ENCODE results near the gene NRL. TPM values are rescaled to one million over a fixed set of nuclear protein-coding genes. Genes with fewer than 3 reads are reported as not detected.
"Not testable (repeated sequence)": the region's sequence is repeated elsewhere in the genome, so short reads cannot be mapped to it uniquely, and the experiment has no call there.

Gene NRL
- total RNA-seq, 2 donors from 2014 or later = 1.2 to 1.5 TPM

DNA sequence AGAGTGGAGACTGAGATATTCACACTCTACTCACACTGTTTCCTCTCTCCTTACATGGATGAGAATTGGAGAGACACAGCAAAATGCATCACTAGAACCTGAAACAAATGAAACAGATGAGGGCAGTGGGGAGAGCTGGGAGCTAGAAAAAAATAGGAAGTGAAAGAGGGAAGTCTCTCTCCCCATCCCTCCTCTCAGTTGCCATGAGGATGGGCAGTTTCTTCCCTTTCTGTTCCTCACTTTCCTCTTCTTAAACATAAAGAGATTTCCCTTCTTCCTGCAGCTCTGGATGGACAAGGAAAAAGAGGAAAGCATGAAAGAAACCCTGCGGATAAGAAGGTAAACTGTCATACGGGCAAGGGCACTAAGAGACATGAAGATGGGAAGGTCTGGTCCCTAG is 65.7 kb downstream of the NRL start:
- intact Hi-C loops (cut with DNase I, micrococcal nuclease); ATAC-seq: not testable (repeated sequence)

DNA sequence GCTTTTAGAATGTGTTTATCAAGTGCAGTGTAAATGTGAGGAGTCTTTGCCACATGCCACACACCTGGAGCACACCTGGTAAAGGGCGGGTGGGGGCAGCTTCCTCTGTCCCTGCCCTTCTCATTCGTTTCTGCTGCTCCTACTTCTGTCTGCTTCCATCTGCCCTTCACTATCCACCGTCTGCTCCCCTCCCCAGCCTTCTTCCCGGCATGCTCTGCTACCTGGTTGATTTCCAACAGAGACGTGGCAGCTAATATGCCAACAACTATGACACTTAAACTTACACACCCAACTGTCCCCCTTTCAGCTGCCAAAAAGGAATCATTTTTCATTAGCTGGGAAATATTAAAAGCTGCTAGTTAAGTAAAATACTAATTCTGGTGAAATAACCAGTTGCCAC is 72.0 kb downstream of the NRL start:
- DNase-seq (no peak), ATAC-seq (no peak)
- intact Hi-C loops (cut with DNase I, micrococcal nuclease) = no loop called here

More for the DNA sequence above, 65.7 kb downstream of the NRL start:
- not testable (repeated sequence) for DNase-seq

DNA sequence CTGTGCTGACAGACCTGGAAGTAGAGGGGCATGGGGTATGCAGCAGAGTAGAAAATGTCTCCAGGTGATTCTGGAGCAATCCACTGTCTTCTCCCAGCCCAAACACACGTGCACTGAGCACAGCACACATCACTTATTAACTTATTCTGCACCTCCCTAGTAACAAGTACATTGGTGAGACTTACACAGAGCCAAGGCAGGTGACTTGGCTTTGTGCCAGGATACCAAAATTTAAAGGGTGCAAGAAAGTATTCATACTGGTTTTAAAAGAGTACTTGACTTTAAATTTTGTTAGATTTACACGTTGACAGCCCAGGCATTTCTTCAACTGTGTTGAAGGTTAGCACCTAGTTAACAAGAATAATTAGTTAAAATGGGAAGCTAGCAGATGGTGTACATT is 74.1 kb downstream of the NRL start:
- no peak for ATAC-seq
- intact Hi-C loops (cut with DNase I, micrococcal nuclease) = no loop called here

DNA sequence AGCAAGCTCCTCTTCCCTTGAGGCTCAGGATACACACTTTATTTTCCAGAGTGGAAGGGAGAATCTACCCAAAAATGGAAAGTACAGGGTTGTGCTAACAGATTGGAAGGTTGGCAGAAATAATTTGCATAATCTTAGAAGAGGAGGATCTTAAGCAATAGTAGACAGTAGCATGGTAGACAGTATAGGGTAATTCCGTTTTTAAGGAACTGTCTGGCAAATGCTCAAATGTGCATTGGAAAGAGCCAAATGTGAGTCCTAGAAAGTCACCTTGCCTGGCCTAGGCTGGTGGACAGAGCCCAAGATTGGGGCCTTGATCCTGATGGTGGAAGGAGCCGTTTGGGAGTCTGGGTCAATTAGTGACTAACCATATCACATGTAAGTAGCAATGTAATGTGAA is 76.1 kb downstream of the NRL start:
- intact Hi-C loops (cut with DNase I, micrococcal nuclease) = no loop called here
- no peak for ATAC-seq

More for the DNA sequence above, 74.1 kb downstream of the NRL start:
- DNase-seq = no peak

DNA sequence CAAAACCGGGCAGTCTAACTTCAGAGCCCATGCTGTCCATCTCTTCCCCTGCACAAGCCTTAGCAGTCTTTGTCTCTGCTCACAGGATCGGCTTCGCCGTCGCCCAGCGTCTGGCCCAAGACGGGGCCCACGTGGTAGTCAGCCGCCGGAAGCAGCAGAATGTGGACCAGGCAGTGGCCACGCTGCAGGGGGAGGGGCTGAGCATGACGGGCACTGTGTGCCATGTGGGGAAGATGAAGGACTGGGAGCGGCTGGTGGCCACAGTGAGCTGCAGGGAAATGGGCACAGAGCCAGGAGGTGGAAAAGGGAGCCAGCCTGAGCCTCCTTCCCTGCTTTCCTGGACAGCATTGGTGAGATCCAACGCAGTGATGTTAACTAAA is 77.1 kb downstream of the NRL start:
- DNase-seq = peak; percentile 67 to 72
- intact Hi-C loops (cut with DNase I, micrococcal nuclease) = no loop called here
- peak; percentile 29 for ATAC-seq

More for the DNA sequence above, 76.1 kb downstream of the NRL start:
- no peak for DNase-seq

DNA sequence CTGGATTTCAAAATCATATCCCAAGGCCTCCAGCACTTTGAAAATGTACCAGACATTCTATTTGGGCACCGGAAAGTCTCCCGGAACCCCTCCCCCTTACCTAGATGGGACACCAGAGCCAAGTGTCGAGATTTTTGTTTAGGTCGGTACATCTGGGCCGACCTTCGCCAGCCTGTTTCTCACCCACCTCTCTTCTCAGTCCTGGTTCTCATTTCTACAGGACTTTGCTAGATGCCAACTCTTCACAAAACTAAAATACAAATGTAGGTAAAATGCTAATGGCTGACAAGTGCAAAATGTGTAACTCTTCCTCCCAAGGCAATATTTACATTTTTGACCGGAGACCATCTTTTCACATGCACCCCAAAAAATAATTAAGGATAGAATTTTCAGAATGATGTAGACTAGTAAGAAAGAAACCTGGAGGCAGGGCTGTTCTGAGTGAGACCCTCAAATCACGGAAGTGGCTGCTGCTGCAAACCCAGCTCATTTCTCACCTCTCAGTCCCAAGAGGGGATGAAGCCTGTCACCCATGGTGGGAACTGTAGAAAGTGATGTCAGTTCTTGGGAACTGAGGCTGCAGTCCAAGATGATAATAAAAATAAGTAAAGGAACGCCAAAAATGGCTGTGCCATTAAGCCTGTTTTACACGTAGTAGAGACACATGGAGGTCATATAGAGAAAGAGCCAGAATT is 77.6 kb downstream of the NRL start:
- intact Hi-C loops (cut with DNase I, micrococcal nuclease); ATAC-seq; DNase-seq: not testable (repeated sequence)

DNA sequence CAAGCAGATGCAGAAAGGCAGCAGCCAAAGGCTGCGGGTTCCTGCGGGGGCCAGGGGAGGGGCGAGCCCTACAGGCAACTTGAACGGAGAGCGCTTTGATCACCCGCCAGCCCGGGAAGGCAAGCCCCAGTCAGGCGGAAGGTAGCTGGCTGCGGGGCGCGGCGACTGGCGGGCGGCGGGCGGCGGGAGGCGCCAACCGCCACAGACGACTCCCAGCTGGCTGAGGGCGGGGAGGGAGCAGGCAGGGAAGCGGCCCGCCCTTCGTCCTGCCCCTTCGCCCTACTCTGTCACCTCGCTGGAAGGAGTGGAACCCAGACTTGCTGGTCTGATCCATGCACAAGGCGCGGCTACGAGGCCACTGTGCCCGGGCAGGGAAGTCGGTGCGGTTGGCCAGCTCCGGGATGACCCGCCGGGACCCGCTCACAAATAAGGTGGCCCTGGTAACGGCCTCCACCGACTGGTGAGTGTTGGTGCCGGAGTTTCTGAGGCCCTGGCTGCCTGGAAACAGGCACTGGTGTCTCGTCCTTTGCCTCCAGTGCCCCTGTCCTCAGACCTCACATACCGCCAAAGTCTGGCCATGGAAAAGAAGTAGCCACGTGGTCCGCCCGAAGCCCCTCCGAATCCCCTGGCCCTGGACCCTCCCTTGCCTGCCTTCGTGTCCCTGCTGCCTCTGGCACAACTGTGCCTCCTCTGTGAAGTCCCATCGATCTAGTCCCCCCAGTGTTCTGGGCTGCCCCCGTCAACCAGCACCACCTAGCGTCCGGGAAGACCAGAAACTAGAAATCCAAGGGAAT is 78.4 kb downstream of the NRL start:
- intact Hi-C loops (cut with DNase I, micrococcal nuclease) = no loop called here
- DNase-seq (peak; percentile 91 to 94), ATAC-seq (peak; percentile 92)

DNA sequence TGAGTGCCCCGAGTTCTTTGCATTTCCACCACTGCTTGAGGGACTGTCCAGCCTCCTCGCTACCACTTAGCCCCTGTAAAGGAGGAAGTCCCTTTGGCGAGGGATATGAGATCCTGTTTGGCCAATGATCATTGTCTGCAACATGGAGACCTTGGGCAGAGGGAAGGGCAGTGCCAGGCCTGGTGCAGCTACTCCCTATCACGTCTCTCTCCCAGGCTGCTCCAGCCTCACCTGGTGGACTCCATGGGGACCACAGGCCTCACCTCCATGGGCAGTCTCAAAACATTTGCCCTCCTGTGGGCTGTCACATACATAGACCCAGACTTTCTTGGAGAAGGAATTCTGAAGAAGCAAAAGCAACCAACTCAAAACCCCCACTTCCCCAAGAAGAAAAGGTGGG is 79.0 kb downstream of the NRL start:
- DNase-seq; intact Hi-C loops (cut with DNase I, micrococcal nuclease): not testable (repeated sequence)
- ATAC-seq = peak; percentile 35

DNA sequence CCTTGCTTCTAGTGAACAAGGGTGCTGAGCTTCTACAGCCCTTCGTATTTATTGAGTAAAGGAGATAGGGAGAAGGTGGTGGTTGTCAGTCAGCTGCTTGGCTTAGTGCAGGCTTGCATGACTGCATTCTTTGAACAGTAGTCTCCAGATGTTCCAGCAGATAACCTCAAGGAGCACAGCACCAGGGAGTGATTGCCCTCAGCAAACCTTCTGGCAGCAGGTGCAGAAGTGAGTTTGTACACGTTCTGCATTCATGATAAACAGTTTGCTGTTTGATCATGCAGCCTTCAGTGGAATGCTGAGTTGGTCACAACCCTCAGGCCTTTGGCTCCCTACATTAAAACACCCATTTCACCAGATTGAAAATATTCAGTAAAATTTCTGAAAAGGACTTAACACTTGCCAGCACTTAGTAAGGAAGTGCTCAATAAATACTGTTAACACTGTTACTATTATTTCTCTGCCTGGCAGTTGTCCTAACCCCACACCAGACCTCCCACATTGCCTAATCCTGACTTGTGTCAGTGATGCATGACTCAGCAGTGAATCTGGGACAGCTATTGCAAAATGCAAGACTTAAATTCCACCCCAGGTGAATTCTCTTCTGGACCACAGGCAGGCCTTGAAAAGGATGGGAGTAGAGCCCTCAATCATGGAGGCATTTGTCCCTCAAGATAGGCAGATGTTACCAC is 81.9 kb downstream of the NRL start:
- intact Hi-C loops (cut with DNase I, micrococcal nuclease) = no loop called here
- DNase-seq (no peak), ATAC-seq (no peak)

DNA sequence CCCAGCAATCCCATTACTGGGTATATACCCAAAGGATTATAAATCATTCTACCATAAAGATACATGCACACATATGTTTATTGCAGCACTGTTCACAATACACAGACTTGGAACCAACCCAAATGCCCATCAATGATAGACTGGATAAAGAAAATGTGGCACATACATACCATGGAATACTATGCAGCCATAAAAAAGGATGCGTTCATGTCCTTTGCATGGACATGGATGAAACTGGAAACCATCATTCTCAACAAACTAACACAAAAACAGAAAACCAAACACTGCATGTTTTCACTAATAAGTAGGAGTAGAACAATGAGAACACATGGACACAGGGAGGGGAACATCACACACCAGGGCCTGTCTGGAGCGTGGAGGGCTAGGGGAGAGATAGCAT is 83.4 kb downstream of the NRL start:
- intact Hi-C loops (cut with DNase I, micrococcal nuclease); DNase-seq; ATAC-seq: not testable (repeated sequence)

DNA sequence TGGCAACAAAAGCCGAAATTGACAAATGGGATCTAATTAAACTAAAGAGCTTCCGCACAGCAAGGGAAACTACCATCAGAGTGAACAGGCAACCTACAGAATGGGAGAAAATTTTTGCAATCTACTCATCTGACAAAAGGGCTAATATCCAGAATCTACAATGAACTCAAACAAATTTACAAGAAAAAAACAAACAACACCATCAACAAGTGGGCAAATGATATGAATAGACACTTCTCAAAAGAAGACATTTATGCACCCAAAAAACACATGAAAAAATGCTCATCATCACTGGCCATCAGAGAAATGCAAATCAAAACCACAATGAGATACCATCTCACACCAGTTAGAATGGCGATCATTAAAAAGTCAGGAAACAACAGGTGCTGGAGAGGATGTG is 85.1 kb downstream of the NRL start:
- DNase-seq; ATAC-seq; intact Hi-C loops (cut with DNase I, micrococcal nuclease): not testable (repeated sequence)

Small RNA genes within 50 kb of the gene (microRNA-seq; reads per million reads assigned to microRNA genes)
- gene MIR7703 = 0 reads per million in 2 donors

Other genes with a start within 250 kb of the NRL start
- gene DHRS4, start 161.2 kb downstream of the NRL start, total RNA-seq = 10 to 100 TPM; 38.3 to 46.0 TPM
- 10 to 100 TPM; 31.8 to 43.2 TPM for gene DHRS4L2, start 126.0 kb downstream of the NRL start, total RNA-seq
- gene CARMIL3, start 62.9 kb downstream of the NRL start, total RNA-seq = 1 to 10 TPM; 1.1 to 3.4 TPM
- under 1 TPM; 0.28 to 0.31 TPM for gene CPNE6, start 43.4 kb downstream of the NRL start, total RNA-seq
- gene PCK2, start 20.6 kb downstream of the NRL start, total RNA-seq = 100 to 1,000 TPM; 150 to 223 TPM
- 100 to 1,000 TPM; 101 to 107 TPM for gene DCAF11, start 172 bp downstream of the NRL start, total RNA-seq
- 1 to 10 TPM; 1.0 TPM for gene FITM1, start 15.7 kb upstream of the NRL start, total RNA-seq
- 100 to 1,000 TPM; 196 to 249 TPM for gene PSME1, start 21.2 kb upstream of the NRL start, total RNA-seq
- gene EMC9, start 26.6 kb upstream of the NRL start, total RNA-seq = 10 to 100 TPM; 13.9 to 25.7 TPM
- gene PSME2, start 31.7 kb upstream of the NRL start, total RNA-seq = 100 to 1,000 TPM; 140 to 240 TPM
- 10 to 100 TPM; 49.1 to 50.3 TPM for gene RNF31, start 32.5 kb upstream of the NRL start, total RNA-seq
- gene IRF9, start 46.3 kb upstream of the NRL start, total RNA-seq = 100 to 1,000 TPM in 1 of 2 donors, 10 to 100 TPM in 1; 53.7 to 105 TPM
- 10 to 100 TPM in 1 of 2 donors, 1 to 10 TPM in 1; 6.9 to 21.0 TPM for gene REC8, start 57.1 kb upstream of the NRL start, total RNA-seq
- gene IPO4, start 73.9 kb upstream of the NRL start, total RNA-seq = 10 to 100 TPM; 17.3 to 26.3 TPM
- 10 to 100 TPM; 49.2 to 52.7 TPM for gene TM9SF1, start 80.5 kb upstream of the NRL start, total RNA-seq
- under 1 TPM in 1 of 2 donors, not detected in 1; 0.47 TPM for gene TSSK4, start 90.7 kb upstream of the NRL start, total RNA-seq
- gene CHMP4A, start 98.5 kb upstream of the NRL start, total RNA-seq = 10 to 100 TPM; 43.5 to 48.0 TPM
- gene MDP1, start 101.1 kb upstream of the NRL start, total RNA-seq = 10 to 100 TPM; 11.8 to 13.8 TPM
- gene NEDD8, start 117.4 kb upstream of the NRL start, total RNA-seq = 100 to 1,000 TPM; 110 to 135 TPM
- gene GMPR2, start 118.0 kb upstream of the NRL start, total RNA-seq = 10 to 100 TPM; 62.4 to 64.8 TPM
- gene TINF2, start 127.7 kb upstream of the NRL start, total RNA-seq = 10 to 100 TPM; 56.6 to 64.0 TPM
- 1 to 10 TPM; 2.3 to 2.9 TPM for gene TGM1, start 148.2 kb upstream of the NRL start, total RNA-seq
- 10 to 100 TPM; 35.0 to 41.8 TPM for gene RABGGTA, start 156.6 kb upstream of the NRL start, total RNA-seq
- gene DHRS1, start 184.8 kb upstream of the NRL start, total RNA-seq = 10 to 100 TPM; 64.2 to 76.6 TPM
- gene NOP9, start 184.9 kb upstream of the NRL start, total RNA-seq = 10 to 100 TPM; 24.4 to 26.0 TPM
- 10 to 100 TPM; 10.7 to 16.6 TPM for gene CIDEB, start 193.0 kb upstream of the NRL start, total RNA-seq
- 1 to 10 TPM; 2.9 to 4.2 TPM for gene LTB4R2, start 195.2 kb upstream of the NRL start, total RNA-seq
- gene LTB4R, start 196.6 kb upstream of the NRL start, total RNA-seq = 1 to 10 TPM; 2.9 to 4.3 TPM
- 10 to 100 TPM; 10.1 to 16.4 TPM for gene ADCY4, start 220.1 kb upstream of the NRL start, total RNA-seq
- 10 to 100 TPM; 56.6 to 67.9 TPM for gene RIPK3, start 225.0 kb upstream of the NRL start, total RNA-seq